Stomach (tissue), 9 donors: Measurements from ENCODE around the gene ANXA9. TPM values are rescaled to one million over a fixed set of nuclear protein-coding genes. Genes with fewer than 3 reads are reported as not detected.

Experiments
- DNase-seq, 2 donors: peaks; one replicate each; pipeline versions ENCODE4 v3.0.0 to v3.0.0-alpha.2; 2013 to 2019
- H3K27ac ChIP-seq, 5 donors: fragments of 200-600 bp in 4 of 5; sonication (generic) in 4 of 5; one replicate each; pipeline ENCODE4 v1.5.1; 2013 to 2019; ENCODE audit warnings: mild to moderate bottlenecking in 1 of 5, moderate library complexity in 1 of 5
- H3K27me3 ChIP-seq, 3 donors: fragments of 200-600 bp; sonication (generic); one replicate each; pipeline ENCODE4 v1.5.1; 2017 to 2019; ENCODE audit warnings: mixed run types in 1 of 3
- H3K36me3 ChIP-seq, 4 donors: fragments of 200-600 bp; sonication (generic); 1 replicate in 3 of 4; 2 replicates in 1 of 4; pipeline ENCODE4 v1.5.1; 2016 to 2019
- H3K4me1 ChIP-seq, 4 donors: fragments of 200-600 bp; sonication (generic); one replicate each; pipeline ENCODE4 v1.5.1; 2016 to 2019
- H3K4me3 ChIP-seq, 4 donors: fragments of 200-600 bp; sonication (generic) in 3 of 4; one replicate each; pipeline ENCODE4 v1.5.1; 2016 to 2019; ENCODE audit warnings: mild to moderate bottlenecking in 1 of 4
- H3K9me3 ChIP-seq, 4 donors: fragments of 200-600 bp; sonication (generic); one replicate each; pipeline ENCODE4 v1.5.1; 2016 to 2019
- CTCF ChIP-seq, 7 experiments: fragments of 450-650 bp in 4 of 7; fragments of 200-600 bp in 3 of 7; sonication (generic) in 3 of 7; IDR thresholded peaks; one replicate each; pipeline ENCODE4 v1.5.1; 2016 to 2019; ENCODE audit warnings: antibody characterized with exemption in 7 of 7, control low read depth in 2 of 7, mild to moderate bottlenecking in 1 of 7
- EP300 ChIP-seq: sonication (generic); formaldehyde crosslinking; IDR thresholded peaks from one replicate; pipeline ENCODE4 v1.6.1; 2017; ENCODE audit warnings: antibody characterized with exemption
- POLR2A ChIP-seq, 4 donors: fragments of 450-650 bp; IDR thresholded peaks; one replicate each; pipeline ENCODE4 v1.6.1; 2016; ENCODE audit warnings: antibody characterized with exemption in 4 of 4, control low read depth in 2 of 4, mild to moderate bottlenecking in 1 of 4, moderate library complexity in 1 of 4
- POLR2AphosphoS5 ChIP-seq, 3 donors: sonication (generic); formaldehyde crosslinking; IDR thresholded peaks; one replicate each; pipeline ENCODE4 v1.6.1; 2016; ENCODE audit warnings: antibody characterized with exemption in 3 of 3
- WGBS, 5 donors: extraction: QIAGEN DNeasy Blood & Tissue Kit in 3 of 5; methylation state at CpG; one replicate each; pipeline versions ENCODE4 v1.1.5 to v1.1.7; 2013 to 2018; 5-methylcytosine and 5-hydroxymethylcytosine counted together
- intact Hi-C: fragments of 100-400 bp; cut with DNase I; formaldehyde crosslinking; loops from one replicate; pipeline ENCODE4 v1.15.1; 2023; ENCODE audit warnings: low total_unique reads
- polyA plus RNA-seq, 3 donors: library from polyadenylated mRNA; stranded (reverse); fragments of 200-250 nt; gene quantifications; one replicate each; pipeline ENCODE4 v1.2.3, GENCODE V29; 2013
- total RNA-seq, 5 donors: library from RNA; depleted of rRNA; stranded (reverse); fragments of >200 nt; gene quantifications; one replicate each; pipeline versions ENCODE4 v1.1.0 to v1.2.3, GENCODE V29; 2014 to 2016
- donor health status: healthy with polysubstance abuse.
- donor health status: Bipolar disorder and iron deficiency.
- donor health status: healthy.

Gene ANXA9
- total and polyA plus RNA-seq, 8 donors = 0.44 to 0.63 (median 0.46) TPM; not detected in 5

GRCh38 chr1:150972417-150972940 is 9.6 kb upstream of the ANXA9 start:
- intact Hi-C loops = no loop called here
- DNase-seq = peak in 1 of 2 donors; percentile 52
- H3K27me3 ChIP-seq = no peaks in the 10 kb centered on the region
- peaks cover 49 to 86% (median 74%) of the 10 kb centered on the region in 4 donors for H3K4me1 ChIP-seq
- 31 to 57% (median 45%) methylated on average over 4 of the region's 4 CpGs for WGBS, 5 donors
- H3K27ac ChIP-seq = peak overlapping the region; percentile 71 to 99 (median 91)
- peak overlapping the region; percentile 80 to 97 (median 93) for H3K4me3 ChIP-seq
- TF ChIP-seq CTCF (IDR thresholded peaks at IDR 0.05) (no peak), EP300 (no peak), POLR2A (IDR thresholded peaks at IDR 0.05) (no peak), POLR2AphosphoS5 (IDR thresholded peaks at IDR 0.05) (no peak)
- H3K9me3 ChIP-seq = no peaks in the 10 kb centered on the region
- H3K36me3 ChIP-seq = peaks cover 14 to 18% (median 16%) of the 10 kb centered on the region in 4 donors

DNA sequence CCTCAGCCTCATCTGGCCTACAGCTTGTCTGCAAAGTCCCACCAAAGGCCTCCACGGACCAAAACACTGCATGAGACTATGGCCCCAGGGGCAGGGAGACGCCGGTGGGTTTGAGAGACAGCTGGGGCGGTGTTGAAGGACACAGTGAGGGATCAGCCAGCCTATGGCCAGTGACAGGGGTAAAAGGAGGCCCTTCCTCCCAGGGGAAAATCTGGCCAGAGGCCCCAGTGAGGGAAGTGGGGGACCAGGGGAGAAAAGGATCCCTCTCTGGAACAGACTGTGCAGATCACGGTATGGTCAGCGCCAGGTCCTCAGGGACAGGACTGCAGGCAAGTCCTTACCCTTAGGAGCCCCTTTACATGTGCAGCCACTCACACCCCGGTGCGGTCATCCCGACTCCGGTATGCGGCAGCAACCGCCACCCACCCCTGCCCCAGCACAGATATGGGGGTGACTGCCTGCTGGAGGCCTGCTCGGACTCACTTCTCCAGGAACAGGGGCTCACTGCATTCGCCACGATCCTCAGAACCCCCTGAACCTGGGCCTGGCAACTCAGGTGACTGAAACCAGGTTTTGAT is 8.7 kb upstream of the ANXA9 start:
- Histone ChIP-seq H3K4me3 (peak overlapping the region; percentile 80 to 97 (median 93)), H3K27me3 (no peaks in the 10 kb centered on the region), H3K27ac (peak overlapping the region; percentile 91 to 99 (median 91)), H3K4me1 (peaks cover 58 to 89% (median 81%) of the 10 kb centered on the region in 4 donors), H3K36me3 (peaks cover 6 to 9% (median 8%) of the 10 kb centered on the region in 4 donors), H3K9me3 (no peaks in the 10 kb centered on the region)
- 4 to 9% (median 9%) methylated on average over 10 to 15 of the region's 15 CpGs for WGBS, 5 donors
- DNase-seq = peak; percentile 29 to 52
- TF ChIP-seq POLR2AphosphoS5 (IDR thresholded peaks at IDR 0.05) (no peak), EP300 (no peak), POLR2A (IDR thresholded peaks at IDR 0.05) (no peak), CTCF (IDR thresholded peaks at IDR 0.05) (no peak)
- intact Hi-C loops = no loop called here

- H3K4me1 ChIP-seq = peaks cover 62 to 89% (median 81%) of the 10 kb centered on the region in 4 donors
- H3K36me3 ChIP-seq = peaks cover 0 to 3% (median 1%) of the 10 kb centered on the region in 4 donors
- no peaks in the 10 kb centered on the region for H3K9me3 ChIP-seq
- 0 to 1% (median 0%) methylated on average over 23 to 66 of the region's 67 CpGs; no CpG with 5 or more reads in 1 of the 5 donors for whole genome bisulfite sequencing, 5 donors
- peak overlapping the region; percentile 91 to 99 (median 91) for H3K27ac ChIP-seq
- intact Hi-C loops = no loop called here
- TF ChIP-seq POLR2AphosphoS5 (IDR thresholded peaks at IDR 0.05) (no peak), CTCF (IDR thresholded peaks at IDR 0.05) (no peak), EP300 (no peak), POLR2A (IDR thresholded peaks at IDR 0.05) (no peak)
- peak overlapping the region; percentile 80 to 97 (median 93) for H3K4me3 ChIP-seq
- H3K27me3 ChIP-seq = no peaks in the 10 kb centered on the region
- DNase-seq = peak; percentile 48 to 72
These were observed 8.1 kb upstream of the ANXA9 start for GRCh38 chr1:150973836-150974579.
